Panc1 (cell line): ENCODE results near the gene LSM14A. TPM values are rescaled to one million over a fixed set of nuclear protein-coding genes. Genes with fewer than 3 reads are reported as not detected.
"Not testable (repeated sequence)": the region's sequence is repeated elsewhere in the genome, so short reads cannot be mapped to it uniquely, and the experiment has no call there.

ENCODE experiments used
- ATAC-seq: fragments of 200-7000 bp; cut with Tn5 transposase; 2 replicates; pipeline ENCODE4 v1.9.1; 2020; ENCODE audit warnings: mild to moderate bottlenecking, moderate library complexity
- BruUV-seq: library from RNA; stranded (reverse); fragments of 400-500 nt; replicated peaks from 2 replicates; lab custom pipeline; 2021; lab: Mats Ljungman, UMichigan
- CTCF ChIA-PET: fragments of 300-600 bp; sonication (Branson Sonifier 250); formaldehyde crosslinking; loops from one replicate; lab custom pipeline; 2022; ENCODE audit warnings: antibody characterized with exemption; lab: Charles Lee
- POLR2A ChIA-PET: fragments of 300-600 bp; sonication (Branson Sonifier 250); formaldehyde crosslinking; loops from one replicate; lab custom pipeline; 2022; ENCODE audit warnings: antibody characterized with exemption; lab: Charles Lee
- DNase-seq: peaks from one replicate; pipeline ENCODE4 v3.0.0-alpha.2; 2010; ENCODE audit warnings: low read depth, low spot score
- H3K27ac ChIP-seq: 2 replicates; pipeline ENCODE4 v1.5.1; 2011; ENCODE audit warnings: mild to moderate bottlenecking, low read length, inconsistent platforms
- H3K27me3 ChIP-seq: fragments of 200-500 bp; sonication (Bioruptor generic); 2 replicates; pipeline ENCODE4 v1.6.0; 2014; ENCODE audit warnings: low read length, inconsistent platforms; ENCODE audit not compliant: control insufficient read depth, insufficient read depth
- H3K36me3 ChIP-seq: fragments of 200-500 bp; sonication (Bioruptor generic); 2 replicates; pipeline ENCODE4 v1.5.1; 2014; ENCODE audit warnings: inconsistent platforms, mild to moderate bottlenecking, low read length, moderate library complexity; ENCODE audit not compliant: control insufficient read depth, insufficient read depth
- H3K4me1 ChIP-seq: 2 replicates; pipeline ENCODE4 v1.5.1; 2011; ENCODE audit warnings: inconsistent platforms, mild to moderate bottlenecking, low read length, moderate library complexity; ENCODE audit not compliant: control insufficient read depth, insufficient read depth
- H3K4me3 ChIP-seq, 2 experiments: 2 replicates each; pipeline ENCODE4 v1.5.1; 2011 to 2012; ENCODE audit warnings: low read depth in 2 of 2, low read length in 2 of 2, mild to moderate bottlenecking in 2 of 2, inconsistent platforms in 1 of 2, moderate library complexity in 1 of 2
- H3K9me3 ChIP-seq: fragments of 200-500 bp; sonication (Bioruptor generic); 2 replicates; pipeline ENCODE4 v1.5.1; 2014; ENCODE audit warnings: low read depth, mild to moderate bottlenecking, inconsistent platforms, low read length, moderate library complexity; ENCODE audit not compliant: control insufficient read depth, insufficient read depth
- POLR2AphosphoS5 ChIP-seq: IDR thresholded peaks from 2 replicates; pipeline ENCODE4 v1.6.1; 2012; ENCODE audit warnings: mild to moderate bottlenecking, low read depth, low read length, moderate library complexity
- REST ChIP-seq, 2 experiments: IDR thresholded peaks; 2 replicates each; pipeline ENCODE4 v1.6.1; 2011 to 2012; ENCODE audit warnings: low read depth in 2 of 2, control low read depth in 1 of 2, low read length in 1 of 2, mild to moderate bottlenecking in 1 of 2, moderate library complexity in 1 of 2; ENCODE audit not compliant: insufficient read depth in 1 of 2
- SIN3A ChIP-seq: IDR thresholded peaks from 2 replicates; pipeline ENCODE4 v1.6.1; 2012; ENCODE audit warnings: low read depth, mild to moderate bottlenecking, low read length, moderate library complexity, borderline replicate concordance; ENCODE audit not compliant: insufficient read depth
- TCF7L2 ChIP-seq: IDR thresholded peaks from 2 replicates; pipeline ENCODE4 v1.6.1; 2011; ENCODE audit warnings: mild to moderate bottlenecking, low read depth, low read length, inconsistent platforms
- in situ Hi-C: cut with HindIII; loops from 2 replicates; pipeline ENCODE4 v1.10.0; 2016; ENCODE audit warnings: low sequenced_read_pairs, low pct_unique_long_range_greater_than_20kb
- intact Hi-C: fragments of 100-400 bp; cut with micrococcal nuclease; formaldehyde crosslinking; loops from one replicate; pipeline ENCODE4 v1.10.0; 2022; ENCODE audit not compliant: unreplicated experiment
- total RNA-seq: library from RNA; stranded (reverse); gene quantifications from one replicate; pipeline ENCODE4 v1.2.1, GENCODE V29; 2021; ENCODE audit not compliant: unreplicated experiment
- TF ChIP-seq, protein P1 (sequence below): fragments of 450-650 bp; IDR thresholded peaks from 2 replicates; pipeline ENCODE4 v1.5.1; 2017; ENCODE audit warnings: mild to moderate bottlenecking

LSM14A gene
- total RNA-seq, 1 experiment from 2014 or later, result 152 TPM

DNA sequence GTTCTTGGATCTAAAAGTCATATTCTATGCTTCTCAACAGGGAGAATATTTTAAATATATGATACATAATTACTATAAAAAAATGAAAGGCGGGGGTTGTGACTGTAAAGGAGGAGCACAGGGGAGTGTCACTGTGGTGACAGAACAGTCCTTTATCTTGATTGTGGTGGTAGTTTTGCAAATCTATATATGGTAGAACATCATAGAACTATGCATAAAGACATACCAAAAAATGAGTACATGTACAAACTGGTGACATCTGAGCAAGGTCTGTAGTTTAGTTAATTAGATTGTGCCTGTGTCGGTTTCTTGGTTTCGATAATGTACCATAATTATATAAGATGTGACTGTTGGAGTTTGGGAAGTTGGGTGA is 43.3 kb downstream of the LSM14A start:
- no peaks in the 10 kb centered on the region for H3K27me3 ChIP-seq
- BruUV-seq, result TSS peak; percentile 11
- DNase-seq (no peak), ATAC-seq (no peak)
- H3K27ac ChIP-seq, result no peak overlapping the region
- TF ChIP-seq REST (IDR thresholded peaks at IDR 0.05; ENCODE audit: insufficient read depth in 1 of 2, low read depth in 2 of 2, low read length in 1 of 2), result no peak
- TF ChIP-seq, protein P1, sequence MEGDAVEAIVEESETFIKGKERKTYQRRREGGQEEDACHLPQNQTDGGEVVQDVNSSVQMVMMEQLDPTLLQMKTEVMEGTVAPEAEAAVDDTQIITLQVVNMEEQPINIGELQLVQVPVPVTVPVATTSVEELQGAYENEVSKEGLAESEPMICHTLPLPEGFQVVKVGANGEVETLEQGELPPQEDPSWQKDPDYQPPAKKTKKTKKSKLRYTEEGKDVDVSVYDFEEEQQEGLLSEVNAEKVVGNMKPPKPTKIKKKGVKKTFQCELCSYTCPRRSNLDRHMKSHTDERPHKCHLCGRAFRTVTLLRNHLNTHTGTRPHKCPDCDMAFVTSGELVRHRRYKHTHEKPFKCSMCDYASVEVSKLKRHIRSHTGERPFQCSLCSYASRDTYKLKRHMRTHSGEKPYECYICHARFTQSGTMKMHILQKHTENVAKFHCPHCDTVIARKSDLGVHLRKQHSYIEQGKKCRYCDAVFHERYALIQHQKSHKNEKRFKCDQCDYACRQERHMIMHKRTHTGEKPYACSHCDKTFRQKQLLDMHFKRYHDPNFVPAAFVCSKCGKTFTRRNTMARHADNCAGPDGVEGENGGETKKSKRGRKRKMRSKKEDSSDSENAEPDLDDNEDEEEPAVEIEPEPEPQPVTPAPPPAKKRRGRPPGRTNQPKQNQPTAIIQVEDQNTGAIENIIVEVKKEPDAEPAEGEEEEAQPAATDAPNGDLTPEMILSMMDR, result no peak
- TF ChIP-seq TCF7L2, result no peak
- no peak for TF ChIP-seq POLR2AphosphoS5
- TF ChIP-seq SIN3A, result no peak
- in situ Hi-C loops, result no loop called here
- no peaks in the 10 kb centered on the region for H3K9me3 ChIP-seq
- POLR2A ChIA-PET, result no interaction called here
- H3K4me1 ChIP-seq, result peaks cover 17% of the 10 kb centered on the region
- H3K36me3 ChIP-seq, result peaks cover 22% of the 10 kb centered on the region; the same call in 1 of the 2 replicates
- H3K4me3 ChIP-seq, result no peak overlapping the region
- CTCF ChIA-PET, result no interaction called here
- intact Hi-C loops, result no loop called here

DNA sequence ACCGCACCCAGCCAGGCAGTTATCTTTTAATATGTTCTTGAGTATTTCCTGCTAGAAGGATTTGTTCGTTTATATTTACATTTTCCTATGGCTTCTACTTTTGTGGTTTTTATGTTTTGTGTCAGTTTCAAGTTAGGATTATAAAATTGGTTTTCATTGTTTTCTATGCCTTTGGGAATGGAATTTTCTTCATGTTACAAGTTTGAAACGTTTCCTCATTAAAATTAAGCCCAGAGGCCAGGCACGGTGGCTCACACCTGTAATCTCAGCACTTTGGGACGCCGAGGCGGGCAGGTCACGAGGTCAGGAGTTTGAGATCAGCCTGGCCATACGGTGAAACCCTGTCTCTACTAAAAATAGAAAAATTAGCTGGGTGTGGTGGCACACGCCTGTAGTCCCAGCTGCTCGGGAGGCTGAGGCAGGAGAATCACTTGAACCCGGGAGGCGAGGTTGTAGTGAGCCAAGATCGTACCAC is 44.5 kb downstream of the LSM14A start:
- BruUV-seq, H3K27ac ChIP-seq, ATAC-seq, intact Hi-C loops, DNase-seq, CTCF ChIA-PET, H3K27me3 ChIP-seq, in situ Hi-C loops, H3K9me3 ChIP-seq, H3K4me3 ChIP-seq: not testable (repeated sequence)
- H3K36me3 ChIP-seq, result peaks cover 23% of the 10 kb centered on the region
- POLR2A ChIA-PET, result interaction anchor here (0.7 kb wide), 1 partner anchor 390 kb away, joined by 15 read pairs; no protein-coding TSS in a partner anchor
- peaks cover 17% of the 10 kb centered on the region for H3K4me1 ChIP-seq

GRCh38 chr19:34217952-34218817 is 45.9 kb downstream of the LSM14A start:
- H3K4me1 ChIP-seq, result peaks cover 17% of the 10 kb centered on the region
- DNase-seq, result peak; percentile 78
- peaks cover 26% of the 10 kb centered on the region for H3K36me3 ChIP-seq
- ChIA-PET CTCF (interaction anchor here (0.7 kb wide), 1 partner anchor 646 kb away, joined by 3 read pairs; no protein-coding TSS in a partner anchor), POLR2A (interaction anchor here (0.6 kb wide), 1 partner anchor 90 kb away, joined by 6 read pairs; no protein-coding TSS in a partner anchor)
- intact Hi-C loops, result no loop called here
- H3K9me3 ChIP-seq, result no peaks in the 10 kb centered on the region
- peak; percentile 86 for ATAC-seq
- no peaks in the 10 kb centered on the region for H3K27me3 ChIP-seq
- H3K4me3 ChIP-seq, result no peak overlapping the region
- in situ Hi-C loops, result no loop called here
- BruUV-seq, result no TSS peak
- no peak for TF ChIP-seq REST (IDR thresholded peaks at IDR 0.05; ENCODE audit: insufficient read depth in 1 of 2, low read depth in 2 of 2, low read length in 1 of 2)
- TF ChIP-seq POLR2AphosphoS5, result peak; percentile 80
- TF ChIP-seq, protein P1, result no peak
- TF ChIP-seq SIN3A, result no peak
- peak; percentile 54; the same call in 1 of the 2 replicates for TF ChIP-seq TCF7L2
- peak overlapping the region; percentile 36; the same call in 1 of the 2 replicates for H3K27ac ChIP-seq
